ENCODE measurements around the gene MAMDC2.

DNA sequence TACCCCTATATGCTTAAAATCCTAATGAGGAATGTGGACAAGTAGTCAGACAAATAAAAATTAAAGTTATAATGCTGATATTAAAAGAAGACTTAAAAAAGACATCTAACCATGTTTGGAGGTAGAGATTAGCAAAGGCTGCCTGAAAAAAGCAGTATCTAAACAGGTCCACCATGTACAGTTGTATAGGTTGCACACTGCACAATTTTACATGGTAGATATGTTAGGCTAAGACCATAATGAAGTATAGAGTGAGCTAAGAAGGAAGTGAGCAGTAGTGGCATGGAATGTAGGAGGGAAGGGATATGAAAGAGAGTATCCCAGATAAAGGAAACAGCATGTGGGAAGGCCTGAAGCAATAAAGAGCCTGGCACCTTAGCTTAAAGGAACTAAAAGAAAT is 51.1 kb downstream of the MAMDC2 start:
- TF ChIP-seq, protein P1, sequence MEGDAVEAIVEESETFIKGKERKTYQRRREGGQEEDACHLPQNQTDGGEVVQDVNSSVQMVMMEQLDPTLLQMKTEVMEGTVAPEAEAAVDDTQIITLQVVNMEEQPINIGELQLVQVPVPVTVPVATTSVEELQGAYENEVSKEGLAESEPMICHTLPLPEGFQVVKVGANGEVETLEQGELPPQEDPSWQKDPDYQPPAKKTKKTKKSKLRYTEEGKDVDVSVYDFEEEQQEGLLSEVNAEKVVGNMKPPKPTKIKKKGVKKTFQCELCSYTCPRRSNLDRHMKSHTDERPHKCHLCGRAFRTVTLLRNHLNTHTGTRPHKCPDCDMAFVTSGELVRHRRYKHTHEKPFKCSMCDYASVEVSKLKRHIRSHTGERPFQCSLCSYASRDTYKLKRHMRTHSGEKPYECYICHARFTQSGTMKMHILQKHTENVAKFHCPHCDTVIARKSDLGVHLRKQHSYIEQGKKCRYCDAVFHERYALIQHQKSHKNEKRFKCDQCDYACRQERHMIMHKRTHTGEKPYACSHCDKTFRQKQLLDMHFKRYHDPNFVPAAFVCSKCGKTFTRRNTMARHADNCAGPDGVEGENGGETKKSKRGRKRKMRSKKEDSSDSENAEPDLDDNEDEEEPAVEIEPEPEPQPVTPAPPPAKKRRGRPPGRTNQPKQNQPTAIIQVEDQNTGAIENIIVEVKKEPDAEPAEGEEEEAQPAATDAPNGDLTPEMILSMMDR (IDR thresholded peaks at IDR 0.05): no peak
- no peak for TF ChIP-seq POLR2A (IDR thresholded peaks at IDR 0.05)

All from ovary (tissue), 3 donors.